Brain microvascular endothelial cell (primary cell): ENCODE data around the gene NRP1.

Source experiments
- DNase-seq: peaks from one replicate; pipeline ENCODE4 v3.0.0-alpha.2; 2020
- H3K27ac ChIP-seq: fragments of 250-450 bp; sonication (Bioruptor Pico); 2 replicates; pipeline ENCODE4 v1.5.1; 2020; ENCODE audit warnings: mild to moderate bottlenecking, moderate library complexity
- H3K27me3 ChIP-seq: fragments of 250-450 bp; sonication (Bioruptor Pico); replicated peaks from 2 replicates; pipeline ENCODE4 v1.5.1; 2020; ENCODE audit warnings: mild to moderate bottlenecking
- H3K36me3 ChIP-seq: fragments of 250-450 bp; sonication (Bioruptor Pico); replicated peaks from 2 replicates; pipeline ENCODE4 v1.5.1; 2020; ENCODE audit warnings: mild to moderate bottlenecking
- H3K4me3 ChIP-seq: 2 replicates; pipeline ENCODE4 v1.5.1; 2011; ENCODE audit warnings: low read depth, mild to moderate bottlenecking, control low read depth, low read length, moderate library complexity
- in situ Hi-C: cut with HindIII; loops from 2 replicates; pipeline ENCODE4 v1.10.0; 2017; ENCODE audit warnings: low sequenced_read_pairs, low pct_ligation_motif_present
- TF ChIP-seq, protein P1 (sequence below): IDR thresholded peaks from 2 replicates; pipeline ENCODE4 v1.5.1; 2011; ENCODE audit warnings: low read depth, mild to moderate bottlenecking, moderate library complexity, low read length, control low read depth, inconsistent platforms; ENCODE audit errors: missing control alignments

The NRP1 gene

GRCh38 chr10:33274096-33274785 lies 60.2 kb downstream of the NRP1 start:
- TF ChIP-seq, protein P1, sequence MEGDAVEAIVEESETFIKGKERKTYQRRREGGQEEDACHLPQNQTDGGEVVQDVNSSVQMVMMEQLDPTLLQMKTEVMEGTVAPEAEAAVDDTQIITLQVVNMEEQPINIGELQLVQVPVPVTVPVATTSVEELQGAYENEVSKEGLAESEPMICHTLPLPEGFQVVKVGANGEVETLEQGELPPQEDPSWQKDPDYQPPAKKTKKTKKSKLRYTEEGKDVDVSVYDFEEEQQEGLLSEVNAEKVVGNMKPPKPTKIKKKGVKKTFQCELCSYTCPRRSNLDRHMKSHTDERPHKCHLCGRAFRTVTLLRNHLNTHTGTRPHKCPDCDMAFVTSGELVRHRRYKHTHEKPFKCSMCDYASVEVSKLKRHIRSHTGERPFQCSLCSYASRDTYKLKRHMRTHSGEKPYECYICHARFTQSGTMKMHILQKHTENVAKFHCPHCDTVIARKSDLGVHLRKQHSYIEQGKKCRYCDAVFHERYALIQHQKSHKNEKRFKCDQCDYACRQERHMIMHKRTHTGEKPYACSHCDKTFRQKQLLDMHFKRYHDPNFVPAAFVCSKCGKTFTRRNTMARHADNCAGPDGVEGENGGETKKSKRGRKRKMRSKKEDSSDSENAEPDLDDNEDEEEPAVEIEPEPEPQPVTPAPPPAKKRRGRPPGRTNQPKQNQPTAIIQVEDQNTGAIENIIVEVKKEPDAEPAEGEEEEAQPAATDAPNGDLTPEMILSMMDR, result no peak
- Histone ChIP-seq H3K4me3 (no peak overlapping the region), H3K36me3 (peaks cover 31% of the 10 kb centered on the region), H3K27me3 (no peaks in the 10 kb centered on the region), H3K27ac (peak overlapping the region; percentile 92)
- no peak for DNase-seq
- in situ Hi-C loops, result no loop called here

DNA sequence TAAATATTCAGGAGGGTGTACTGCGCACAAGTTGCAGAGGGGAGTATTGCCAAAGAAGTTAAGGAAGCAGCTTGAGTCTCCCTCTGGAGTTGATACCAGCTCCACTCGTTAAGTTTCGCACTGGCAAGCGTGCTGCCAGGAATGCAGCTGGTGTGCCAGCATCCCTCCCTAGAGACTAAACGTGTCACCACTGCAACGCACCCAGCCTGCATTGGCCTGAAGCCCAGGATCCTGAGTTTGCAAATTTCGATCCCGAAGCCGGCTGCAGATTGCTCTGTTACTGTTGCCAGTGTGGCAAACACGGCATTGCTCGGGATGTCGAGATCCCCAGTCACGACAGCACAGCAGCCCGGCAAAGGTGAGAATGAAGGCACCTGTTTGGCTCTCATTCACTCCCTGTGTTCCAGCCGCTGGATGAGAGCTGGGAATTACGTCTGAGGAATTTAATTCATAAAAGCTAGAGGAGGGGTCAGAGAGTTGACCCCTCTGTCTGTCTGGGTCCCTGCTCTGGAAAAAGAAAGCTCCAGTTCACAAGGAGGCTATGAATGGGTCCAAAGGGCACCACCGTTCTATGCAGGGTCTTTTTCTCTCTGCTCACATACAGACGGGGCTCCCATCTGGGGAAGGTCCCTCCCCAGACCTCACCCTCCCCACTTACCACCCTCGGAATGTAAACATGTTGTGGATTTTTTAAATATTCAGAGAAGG lies 61.0 kb downstream of the NRP1 start:
- peak; percentile 90 for DNase-seq
- no peaks in the 10 kb centered on the region for H3K27me3 ChIP-seq
- in situ Hi-C loops, result no loop called here
- H3K36me3 ChIP-seq, result peaks cover 31% of the 10 kb centered on the region
- peak overlapping the region; percentile 6 for H3K4me3 ChIP-seq
- peak overlapping the region; percentile 92 for H3K27ac ChIP-seq
- TF ChIP-seq, protein P1, result peak; percentile 23

DNA sequence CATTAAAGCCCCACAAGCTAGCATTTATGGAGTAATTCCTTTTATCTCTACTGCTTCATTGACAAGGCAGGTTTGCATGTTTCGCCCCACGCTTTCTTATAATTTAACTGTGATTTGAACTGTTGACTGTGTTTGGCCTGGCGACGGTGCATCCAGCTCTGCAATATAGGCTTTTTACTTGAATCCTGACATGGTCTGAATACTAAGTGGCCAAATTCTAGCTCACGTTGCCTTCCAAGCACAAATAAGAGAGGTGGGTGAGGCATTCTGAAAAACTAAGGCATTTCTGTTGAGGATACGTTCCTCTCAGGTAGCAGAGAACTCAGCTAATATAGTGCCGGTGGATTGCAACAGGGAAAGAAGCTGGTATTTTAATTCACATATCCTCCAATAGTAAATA lies 61.8 kb downstream of the NRP1 start:
- H3K4me3 ChIP-seq, result no peak overlapping the region
- peak overlapping the region; percentile 92 for H3K27ac ChIP-seq
- TF ChIP-seq, protein P1, result no peak
- in situ Hi-C loops, result no loop called here
- peaks cover 33% of the 10 kb centered on the region for H3K36me3 ChIP-seq
- no peak for DNase-seq
- H3K27me3 ChIP-seq, result no peaks in the 10 kb centered on the region

GRCh38 chr10:33271969-33272583 lies 62.4 kb downstream of the NRP1 start:
- in situ Hi-C loops, result no loop called here
- Histone ChIP-seq H3K4me3 (no peak overlapping the region), H3K27me3 (no peaks in the 10 kb centered on the region), H3K36me3 (peaks cover 35% of the 10 kb centered on the region), H3K27ac (peak overlapping the region; percentile 92)
- DNase-seq, result no peak
- TF ChIP-seq, protein P1, result no peak

- Histone ChIP-seq H3K27ac (no peak overlapping the region), H3K36me3 (peaks cover 43% of the 10 kb centered on the region), H3K27me3 (no peaks in the 10 kb centered on the region), H3K4me3 (no peak overlapping the region)
- TF ChIP-seq, protein P1, result no peak
- no peak for DNase-seq
- in situ Hi-C loops, result no loop called here
Measured at GRCh38 chr10:33270971-33271370, 63.5 kb downstream of the NRP1 start.
